SK-N-DZ (cell line): ENCODE results near the gene GDA. TPM values are rescaled to one million over a fixed set of nuclear protein-coding genes. Genes with fewer than 3 reads are reported as not detected.

ENCODE experiments used
- DNase-seq: peaks from one replicate; pipeline ENCODE4 v3.0.0-alpha.2; 2015; ENCODE audit warnings: low spot score
- polyA plus RNA-seq, 2 experiments: library from polyadenylated mRNA; depleted of rRNA; stranded (reverse); fragments of >200 nt; gene quantifications; 2 replicates each; pipeline ENCODE4 v1.2.3, GENCODE V29; 2014

The GDA gene
- polyA plus RNA-seq (2014; cell fraction: cytosol; rRNA removed) = not detected in 2 replicates
- polyA plus RNA-seq (2014; cell fraction: nucleus; rRNA removed) = not detected in 2 replicates

GRCh38 chr9:72149231-72149975 is at the start of gene GDA:
TSS of gene GDA (plus strand) at chr9:72149440. CDS start at chr9:72149560, 120 bp downstream.
- DNase-seq = no peak

- DNase-seq = no peak
Measured at GRCh38 chr9:72102520-72102919, 46.7 kb upstream of the GDA start.

GRCh38 chr9:72113056-72113455 is 36.2 kb upstream of the GDA start:
- DNase-seq = no peak

- no peak for DNase-seq
Measured at GRCh38 chr9:72119853-72120252, 29.4 kb upstream of the GDA start.

- DNase-seq = no peak
Measured at GRCh38 chr9:72124947-72125346, 24.3 kb upstream of the GDA start.

GRCh38 chr9:72127753-72128152 is 21.5 kb upstream of the GDA start:
- DNase-seq = no peak

- no peak for DNase-seq
Measured at GRCh38 chr9:72128526-72128925, 20.7 kb upstream of the GDA start.

GRCh38 chr9:72129271-72130156 is 19.7 kb upstream of the GDA start:
- DNase-seq = no peak

GRCh38 chr9:72130321-72130720 is 18.9 kb upstream of the GDA start:
- no peak for DNase-seq

- DNase-seq = no peak
Measured at GRCh38 chr9:72131206-72131605, 18.0 kb upstream of the GDA start.

GRCh38 chr9:72132052-72132451 is 17.2 kb upstream of the GDA start:
- DNase-seq = no peak

GRCh38 chr9:72133365-72134035 is 15.7 kb upstream of the GDA start:
- no peak for DNase-seq

GRCh38 chr9:72134801-72135200 is 14.4 kb upstream of the GDA start:
- DNase-seq = no peak

GRCh38 chr9:72137697-72138365 is 11.4 kb upstream of the GDA start:
- no peak for DNase-seq

GRCh38 chr9:72139226-72139625 is 10.0 kb upstream of the GDA start:
- DNase-seq = no peak

- DNase-seq = no peak
Measured at GRCh38 chr9:72140586-72140985, 8.7 kb upstream of the GDA start.

- no peak for DNase-seq
Measured at GRCh38 chr9:72141484-72141883, 7.8 kb upstream of the GDA start.

GRCh38 chr9:72144756-72145492 is 4.3 kb upstream of the GDA start:
- DNase-seq = no peak

GRCh38 chr9:72145733-72146505 is 3.3 kb upstream of the GDA start:
- no peak for DNase-seq

- DNase-seq = no peak
Measured at GRCh38 chr9:72147676-72148075, 1.6 kb upstream of the GDA start.
